M059J (cell line): ENCODE results near the gene TC2N. TPM values are rescaled to one million over a fixed set of nuclear protein-coding genes. Genes with fewer than 3 reads are reported as not detected.
"Not testable (repeated sequence)": the region's sequence is repeated elsewhere in the genome, so short reads cannot be mapped to it uniquely, and the experiment has no call there.

ENCODE experiments used
- DNase-seq: peaks from one replicate; pipeline ENCODE4 v3.0.0-alpha.2; 2012; ENCODE audit warnings: low read depth
- total RNA-seq: library from RNA; depleted of rRNA; stranded (reverse); fragments of >200 nt; shearing (Covaris generic); gene quantifications from 2 replicates; pipeline ENCODE4 v1.2.3, GENCODE V29; 2014

Gene TC2N
- total RNA-seq, 1 experiment from 2014 or later = not detected

GRCh38 chr14:91835197-91835919 lies 32.0 kb downstream of the TC2N start:
- DNase-seq = no peak

DNA sequence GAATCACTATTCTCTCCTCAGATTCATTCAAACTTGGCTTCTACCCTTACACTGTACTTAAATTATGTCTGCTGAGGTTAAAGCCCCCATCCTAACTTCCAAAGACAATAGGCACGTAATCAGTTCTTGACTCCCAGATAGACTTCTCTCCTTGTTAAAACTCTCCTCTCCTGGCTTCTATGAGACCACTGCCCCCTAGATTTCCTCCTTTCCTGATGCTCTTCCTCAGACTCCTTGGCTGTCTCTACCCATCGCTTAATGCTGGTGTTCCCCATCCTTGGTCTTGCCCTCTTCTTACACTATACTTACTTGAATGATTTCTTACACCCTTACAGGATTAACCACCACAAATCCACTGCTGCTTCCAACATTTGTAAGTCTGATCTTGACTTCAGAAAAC lies 32.8 kb downstream of the TC2N start:
- no peak for DNase-seq

- no peak for DNase-seq
Measured at GRCh38 chr14:91831337-91831736, 36.0 kb downstream of the TC2N start.

- no peak for DNase-seq
Measured at GRCh38 chr14:91830777-91831176, 36.6 kb downstream of the TC2N start.

- DNase-seq = no peak
Measured at GRCh38 chr14:91829511-91829910, 37.8 kb downstream of the TC2N start.

DNA sequence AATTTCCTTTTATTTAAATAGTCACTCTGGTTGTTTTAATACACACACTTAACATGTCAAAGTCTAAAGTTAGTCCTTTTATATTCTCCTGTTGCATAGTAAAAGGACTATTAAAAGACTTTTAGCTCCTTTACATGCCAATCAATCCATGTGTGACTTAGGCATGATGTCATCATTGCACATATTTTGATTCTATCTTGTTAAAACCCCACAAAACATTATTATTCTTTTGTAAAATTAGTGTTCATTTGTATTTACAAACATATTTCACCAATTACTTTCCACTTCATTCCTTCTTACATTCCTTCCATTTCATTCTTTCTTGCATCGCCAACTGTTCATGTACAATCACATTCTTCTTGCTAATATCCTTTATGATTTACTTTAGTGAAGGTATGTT lies 39.6 kb downstream of the TC2N start:
- no peak for DNase-seq

DNA sequence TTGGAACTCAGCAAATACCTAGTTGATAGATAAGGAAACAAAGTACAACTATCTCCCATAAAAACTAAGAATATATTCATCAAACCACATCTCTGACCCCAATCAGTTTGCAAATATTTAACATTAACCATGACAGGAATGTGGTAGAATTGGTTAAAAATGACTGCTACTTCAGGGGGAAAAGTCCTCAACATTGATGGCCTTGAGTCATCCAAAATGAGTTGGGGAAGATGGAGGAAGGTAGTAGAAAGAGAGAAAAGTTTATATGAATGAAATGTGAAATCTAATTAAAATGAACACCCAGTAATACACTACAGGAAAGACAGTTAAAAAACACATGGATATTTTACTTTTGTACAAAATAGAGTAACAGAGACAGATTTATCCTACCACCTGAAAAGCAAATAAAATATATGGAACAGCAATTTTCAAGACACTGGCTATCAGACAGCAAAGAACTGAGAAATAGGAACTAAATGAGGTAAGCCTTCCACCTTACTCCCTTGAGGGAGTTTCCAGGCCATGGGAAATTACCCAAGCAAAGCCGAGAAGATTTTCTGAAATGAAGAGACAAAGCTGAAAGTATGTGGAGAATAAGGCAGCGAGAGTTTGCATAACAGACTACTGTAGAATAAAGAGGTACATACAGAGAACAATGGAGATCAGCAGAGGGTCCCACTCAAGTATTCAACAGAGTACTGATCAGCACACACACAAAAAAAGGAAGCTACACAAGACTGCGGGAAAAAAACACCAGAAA lies 49.6 kb downstream of the TC2N start:
- DNase-seq = no peak

- no peak for DNase-seq
Measured at GRCh38 chr14:91814317-91814716, 53.0 kb downstream of the TC2N start.

GRCh38 chr14:91810699-91811098 lies 56.6 kb downstream of the TC2N start:
- no peak for DNase-seq

GRCh38 chr14:91806716-91807115 lies 60.6 kb downstream of the TC2N start:
- no peak for DNase-seq

DNA sequence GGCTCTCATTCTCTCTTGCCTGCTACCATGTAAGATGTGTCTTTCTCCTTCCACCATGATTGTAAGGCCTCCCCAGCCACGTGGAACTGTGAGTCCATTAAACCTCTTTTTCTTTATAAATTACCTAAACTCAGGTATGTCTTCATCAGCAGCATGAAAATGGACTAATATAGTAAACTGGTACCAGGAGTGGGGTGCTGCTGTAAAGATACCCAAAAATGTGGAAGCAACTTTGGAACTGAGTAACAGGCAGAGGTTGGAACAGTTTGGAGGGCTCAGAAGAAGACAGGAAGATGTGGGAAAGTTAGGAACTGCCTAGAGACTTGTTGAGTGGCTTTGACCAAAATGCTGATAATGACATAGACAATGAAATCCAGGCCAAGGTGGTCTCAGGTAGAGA lies 61.2 kb downstream of the TC2N start:
- not testable (repeated sequence) for DNase-seq

- no peak for DNase-seq
Measured at GRCh38 chr14:91805659-91806058, 61.7 kb downstream of the TC2N start.

DNA sequence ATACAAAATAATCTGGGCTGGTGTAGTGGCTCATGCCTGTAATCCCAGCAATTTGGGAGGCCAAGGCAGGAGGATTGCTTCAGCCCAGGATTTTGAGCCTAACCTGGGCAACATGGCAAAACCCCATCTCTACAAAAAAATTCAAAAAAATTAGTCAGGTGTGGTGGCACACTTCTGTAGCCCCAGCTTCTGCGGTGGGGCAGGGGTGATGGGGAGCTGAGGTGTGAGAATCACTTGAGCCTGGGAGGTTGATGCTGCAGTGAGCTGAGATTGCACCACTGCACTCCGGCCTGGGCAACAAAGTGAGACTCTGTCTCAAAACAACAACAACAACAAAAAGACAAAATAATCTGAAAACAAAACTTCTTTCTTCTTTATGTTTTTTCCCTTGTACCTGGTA lies 66.0 kb downstream of the TC2N start:
- DNase-seq = no peak

DNA sequence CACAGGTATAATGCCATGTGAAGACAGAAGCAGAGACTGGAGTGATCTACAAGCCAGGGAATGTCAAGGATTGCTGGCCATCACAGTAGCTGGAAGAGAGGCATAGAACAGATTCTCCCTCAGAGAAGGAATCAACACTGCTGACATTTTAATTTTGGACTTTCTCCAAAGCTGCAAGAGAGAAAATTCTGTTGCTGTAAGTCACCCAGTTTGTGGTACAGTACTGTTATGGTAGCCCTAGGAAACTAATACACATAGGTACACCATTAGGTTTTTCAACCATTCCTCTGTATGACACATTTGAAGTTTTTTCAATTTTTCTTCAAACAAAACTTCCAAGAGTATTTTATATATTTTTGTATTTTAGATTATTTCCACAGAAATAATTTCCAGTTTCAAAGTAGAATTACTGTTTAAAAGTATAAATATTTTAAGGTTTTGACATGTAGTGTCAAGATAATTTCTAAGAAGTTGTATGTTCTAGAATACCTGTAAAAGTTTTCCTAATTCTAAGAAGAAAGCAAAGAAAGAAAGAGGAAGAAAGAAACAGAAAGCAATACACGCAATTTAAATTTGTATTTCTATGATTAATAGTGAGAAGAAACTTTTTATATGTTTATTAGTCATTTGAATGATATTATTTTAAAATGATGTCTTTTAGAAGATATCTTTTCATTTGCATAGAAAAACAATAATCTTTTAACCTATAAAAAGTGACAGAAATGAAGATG lies 70.6 kb downstream of the TC2N start:
- DNase-seq = no peak

DNA sequence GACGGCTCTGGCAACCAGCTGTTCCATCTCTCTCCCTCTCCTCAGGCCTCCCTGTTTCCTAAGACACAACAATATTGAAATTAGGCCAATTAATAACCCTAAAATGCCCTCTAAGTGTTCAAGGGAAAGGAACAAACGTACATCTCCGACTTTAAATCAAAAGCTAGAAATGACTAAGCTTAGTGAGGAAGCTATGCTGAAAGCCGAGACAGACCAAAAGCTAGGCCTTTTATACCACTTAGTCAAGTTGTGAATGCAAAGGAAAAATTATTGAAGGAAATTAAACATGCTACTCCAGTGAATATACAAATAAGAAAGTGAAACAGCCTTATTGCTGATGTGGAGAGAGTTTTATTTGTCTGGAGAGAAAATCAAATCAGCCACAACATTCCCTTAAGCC lies 73.6 kb downstream of the TC2N start:
- no peak for DNase-seq

GRCh38 chr14:91786188-91786587 lies 81.1 kb downstream of the TC2N start:
- DNase-seq = no peak

DNA sequence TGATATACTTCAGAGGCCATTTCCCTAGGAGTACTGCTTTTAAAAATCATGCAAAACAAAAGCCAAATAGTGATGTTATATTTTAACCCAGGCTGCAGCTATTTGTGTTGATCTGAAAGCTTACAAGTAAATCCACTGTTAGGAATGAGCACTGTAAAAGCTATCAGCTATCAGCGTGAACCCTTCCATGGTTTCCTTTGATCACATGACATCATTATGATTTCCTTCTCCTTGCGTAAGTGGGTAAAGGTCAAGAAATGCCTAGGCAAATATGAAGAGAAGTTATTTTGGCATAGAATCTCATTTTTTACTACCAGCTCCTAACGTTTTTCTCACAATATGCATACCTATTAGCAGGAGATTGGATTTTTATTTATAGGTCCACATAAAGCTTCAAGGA lies 86.9 kb downstream of the TC2N start:
- no peak for DNase-seq

DNA sequence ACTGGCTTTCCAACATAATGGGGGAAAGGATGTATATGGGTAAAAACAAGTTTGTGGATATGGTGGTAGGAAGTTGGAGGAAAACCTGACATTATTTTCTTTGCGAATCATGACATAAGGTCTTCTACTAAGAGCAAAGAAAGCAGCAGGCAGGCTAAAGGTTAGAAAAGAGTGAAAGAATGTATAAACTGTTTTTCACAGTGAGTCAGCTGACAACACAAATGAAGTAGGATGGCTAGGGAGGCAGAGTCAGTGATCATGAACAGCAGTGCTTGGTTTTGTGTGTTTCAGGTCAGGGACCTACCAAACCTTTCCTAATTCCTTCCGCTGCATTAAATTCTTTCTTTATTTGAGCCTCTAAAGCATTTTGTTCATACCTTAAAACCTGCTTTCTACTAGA lies 89.1 kb downstream of the TC2N start:
- no peak for DNase-seq

DNA sequence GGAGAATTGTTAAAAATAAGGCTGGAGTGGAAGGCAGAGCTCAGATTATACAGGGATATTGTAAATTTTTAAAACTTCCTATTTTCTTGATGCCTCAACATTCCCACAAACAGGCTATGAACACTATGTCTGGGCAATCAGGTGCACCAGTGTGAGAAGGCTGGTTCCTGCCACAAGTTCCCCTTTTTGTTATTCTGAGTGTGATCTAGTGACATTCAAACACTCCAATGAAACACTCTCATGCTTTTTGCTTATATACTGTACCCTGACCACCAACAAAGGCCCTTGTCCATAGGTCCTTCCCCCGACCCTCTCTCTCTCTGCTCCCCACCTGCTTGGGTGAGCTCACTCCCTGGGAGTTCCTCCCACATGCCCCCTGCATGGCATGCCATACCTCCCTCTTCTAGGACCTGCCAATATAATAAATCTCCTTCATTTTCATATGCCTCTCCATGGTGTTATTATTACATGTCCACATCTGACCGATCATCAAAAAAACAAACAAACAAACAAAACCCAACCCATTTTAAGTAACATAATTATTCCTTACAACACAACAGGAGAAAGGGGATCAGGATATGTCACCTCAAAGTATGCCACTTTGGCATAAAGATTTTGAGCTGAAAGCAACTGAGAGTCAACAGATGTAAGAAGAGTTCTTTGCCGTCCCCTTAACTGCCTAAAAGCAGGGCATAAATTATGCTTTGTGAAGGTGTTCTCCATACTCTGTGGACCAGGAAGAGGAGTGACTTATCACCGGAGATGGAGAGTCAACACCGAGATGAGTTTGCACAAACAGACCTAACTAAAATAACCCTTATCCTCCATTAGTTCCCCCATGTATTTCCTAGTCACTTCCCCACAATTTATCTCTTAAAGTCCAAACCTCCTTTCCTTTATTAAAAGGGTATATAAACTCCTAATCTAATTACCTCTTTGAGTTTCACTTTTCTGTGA lies 92.9 kb downstream of the TC2N start:
- DNase-seq = no peak

GRCh38 chr14:91770185-91770584 lies 97.2 kb downstream of the TC2N start:
- no peak for DNase-seq

GRCh38 chr14:91755570-91756295 lies 111.6 kb downstream of the TC2N start:
- peak; percentile 2 for DNase-seq
